Measurements from ENCODE around the gene ETNK1. TPM values are rescaled to one million over a fixed set of nuclear protein-coding genes. Genes with fewer than 3 reads are reported as not detected.
"Not testable (repeated sequence)": the region's sequence is repeated elsewhere in the genome, so short reads cannot be mapped to it uniquely, and the experiment has no call there.

ETNK1 gene
- polyA plus RNA-seq, 6 donors from 2014 or later, result 21.2 to 28.2 (median 25.1) TPM

DNA sequence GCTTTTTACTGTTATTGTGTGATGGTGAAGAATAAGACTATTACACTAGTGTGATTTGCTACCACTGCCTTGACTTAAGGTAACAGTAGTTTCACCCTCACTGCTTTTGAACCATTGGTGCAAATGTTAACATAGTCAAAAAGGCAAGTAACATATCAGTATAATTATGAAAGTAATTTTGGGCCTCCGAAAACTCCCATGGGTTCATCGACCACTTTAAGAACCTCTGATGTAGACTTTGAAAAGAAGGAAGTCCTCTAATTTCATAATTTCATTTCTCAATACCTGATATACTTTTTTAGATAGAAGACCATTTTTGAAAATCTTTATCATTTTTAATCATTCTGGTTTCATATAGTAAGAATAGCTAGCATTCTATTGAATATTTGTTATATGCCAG is 57.7 kb downstream of the ETNK1 start:
- Mint-ChIP-seq H3K9me3 (no peaks in the 10 kb centered on the region), H3K4me3 (no peak overlapping the region), H3K27ac (peak overlapping the region in 2 of 6 donors; percentile 36 to 51), H3K27me3 (no peaks in the 10 kb centered on the region), H3K36me3 (peaks cover 26 to 29% of the 10 kb centered on the region in 2 donors), H3K4me1 (peaks cover 12 to 16% (median 16%) of the 10 kb centered on the region in 3 donors)
- DNase-seq, result no peak
- ATAC-seq (ENCODE audit: low read depth in 2 of 2), result peak in 1 of 2 donors; percentile 35

GRCh38 chr12:22683131-22683530 is 58.2 kb downstream of the ETNK1 start:
- Mint-ChIP-seq H3K4me3 (no peak overlapping the region), H3K36me3 (peaks cover 21 to 25% of the 10 kb centered on the region in 2 donors), H3K27me3 (no peaks in the 10 kb centered on the region), H3K9me3 (no peaks in the 10 kb centered on the region), H3K27ac (peak overlapping the region in 2 of 6 donors; percentile 36 to 51), H3K4me1 (peaks cover 13 to 16% (median 15%) of the 10 kb centered on the region in 3 donors)
- no peak for DNase-seq
- no peak for ATAC-seq (ENCODE audit: low read depth in 2 of 2)

DNA sequence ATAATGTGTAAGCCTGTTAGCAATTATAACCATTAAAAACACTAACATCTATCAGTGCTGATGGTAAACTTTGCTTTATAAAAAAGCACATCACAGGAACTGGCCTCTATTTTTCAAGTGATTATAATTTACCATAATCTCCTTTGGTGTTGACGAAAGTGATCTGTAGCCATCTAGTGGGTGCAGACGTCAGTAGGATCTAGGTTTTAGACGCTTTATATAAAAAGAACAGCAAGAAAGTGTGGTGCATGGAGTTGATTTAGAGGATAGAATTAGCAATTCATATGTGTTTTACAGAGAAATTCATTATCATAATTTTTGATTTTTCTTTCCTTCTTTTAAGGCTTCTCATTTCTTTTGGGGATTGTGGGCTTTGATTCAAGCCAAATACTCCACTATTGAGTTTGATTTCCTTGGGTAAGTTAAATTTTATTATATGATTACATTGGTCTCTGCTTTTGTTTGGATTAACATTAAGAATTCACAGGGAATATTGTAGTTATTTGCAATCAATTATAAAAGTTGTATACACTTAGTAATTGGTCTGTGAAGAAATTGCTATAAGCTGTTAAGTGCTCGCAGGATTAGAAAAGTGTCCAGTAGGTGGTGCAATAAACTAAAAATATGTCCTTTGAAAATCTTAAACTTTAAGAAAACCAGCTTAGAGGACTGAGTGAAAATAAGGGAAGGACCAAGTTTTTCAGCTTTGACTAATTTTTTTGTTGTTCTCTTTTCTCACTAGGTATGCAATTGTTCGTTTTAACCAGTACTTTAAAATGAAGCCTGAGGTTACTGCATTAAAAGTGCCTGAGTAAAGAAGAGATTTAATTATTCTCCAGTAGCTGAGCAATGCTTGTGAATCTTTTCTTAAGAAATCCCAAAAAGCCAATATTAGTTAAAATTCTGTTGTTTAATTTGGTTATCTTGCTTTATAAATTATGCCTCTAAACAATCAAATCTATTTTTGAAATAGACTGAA is 59.5 kb downstream of the ETNK1 start:
- no peak overlapping the region for H3K4me3 Mint-ChIP-seq
- H3K27me3 Mint-ChIP-seq, result no peaks in the 10 kb centered on the region
- peaks cover 13 to 16% (median 15%) of the 10 kb centered on the region in 3 donors for H3K4me1 Mint-ChIP-seq
- no peak overlapping the region for H3K27ac Mint-ChIP-seq
- DNase-seq (no peak), ATAC-seq (ENCODE audit: low read depth in 2 of 2) (peak; percentile 37 to 52)
- H3K36me3 Mint-ChIP-seq, result peaks cover 8 to 12% of the 10 kb centered on the region in 2 donors
- no peaks in the 10 kb centered on the region for H3K9me3 Mint-ChIP-seq

GRCh38 chr12:22686193-22686592 is 61.2 kb downstream of the ETNK1 start:
- Mint-ChIP-seq H3K36me3 (peaks cover 0 to 7% of the 10 kb centered on the region in 2 donors), H3K9me3 (no peaks in the 10 kb centered on the region), H3K4me3 (no peak overlapping the region), H3K27ac (peak overlapping the region in 4 of 6 donors; percentile 1 to 85 (median 27)), H3K27me3 (no peaks in the 10 kb centered on the region), H3K4me1 (peaks cover 13 to 15% (median 14%) of the 10 kb centered on the region in 3 donors)
- no peak for DNase-seq
- ATAC-seq (ENCODE audit: low read depth in 2 of 2), result no peak

DNA sequence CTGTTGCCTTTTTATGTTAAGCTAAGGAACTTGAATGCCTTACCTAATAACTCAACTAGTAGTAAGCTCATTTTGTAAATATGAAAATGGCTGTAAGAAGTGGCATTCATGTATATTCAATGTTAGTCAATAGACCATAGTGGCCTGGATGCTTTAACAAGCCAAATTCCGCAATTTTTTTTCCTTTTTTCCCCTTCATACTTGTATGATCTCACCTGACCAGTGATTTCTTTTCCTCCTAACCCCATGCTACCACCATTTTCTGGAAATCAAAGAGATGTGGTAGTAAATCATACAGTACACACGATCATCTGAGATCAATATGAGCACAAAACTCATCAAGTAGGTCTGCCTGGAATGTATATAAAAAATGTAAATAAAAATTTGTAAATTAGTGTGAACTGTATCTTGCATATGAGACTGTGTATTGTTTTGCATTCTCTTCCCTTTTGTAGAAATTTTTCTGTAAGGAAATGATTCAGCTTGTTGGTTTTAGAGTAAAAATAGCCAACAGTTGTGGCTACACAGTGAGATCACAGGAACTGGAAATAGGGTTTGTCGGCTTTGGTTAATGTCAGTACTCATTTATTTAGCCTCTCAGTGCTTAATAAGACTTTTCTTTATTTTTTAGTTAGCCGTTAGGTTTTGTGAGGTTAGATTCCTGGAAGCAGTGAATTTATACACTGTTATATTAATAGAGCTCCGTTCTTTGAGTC is 62.5 kb downstream of the ETNK1 start:
- Mint-ChIP-seq H3K9me3 (peaks cover 0 to 4% (median 0%) of the 10 kb centered on the region in 7 donors), H3K27me3 (no peaks in the 10 kb centered on the region), H3K36me3 (peaks cover 0 to 10% of the 10 kb centered on the region in 2 donors), H3K27ac (peak overlapping the region in 2 of 6 donors; percentile 25 to 71), H3K4me3 (peak overlapping the region in 2 of 8 donors; percentile 6 to 45), H3K4me1 (peaks cover 15 to 17% (median 17%) of the 10 kb centered on the region in 3 donors)
- peak; percentile 42 to 65 for ATAC-seq (ENCODE audit: low read depth in 2 of 2)
- no peak for DNase-seq

- Mint-ChIP-seq H3K27ac (no peak overlapping the region), H3K27me3 (no peaks in the 10 kb centered on the region), H3K4me3 (no peak overlapping the region), H3K9me3 (peaks cover 3 to 10% (median 7%) of the 10 kb centered on the region in 7 donors), H3K4me1 (peaks cover 13 to 17% (median 17%) of the 10 kb centered on the region in 3 donors), H3K36me3 (peaks cover 0 to 10% of the 10 kb centered on the region in 2 donors)
- DNase-seq, result no peak
- ATAC-seq (ENCODE audit: low read depth in 2 of 2), result no peak
Measured at GRCh38 chr12:22689876-22690275, 64.9 kb downstream of the ETNK1 start.

- Mint-ChIP-seq H3K36me3 (peaks cover 9 to 19% of the 10 kb centered on the region in 2 donors), H3K4me1 (peaks cover 13 to 17% (median 17%) of the 10 kb centered on the region in 3 donors), H3K27me3 (no peaks in the 10 kb centered on the region), H3K27ac (peak overlapping the region in 3 of 6 donors; percentile 1 to 75 (median 24)), H3K9me3 (peaks cover 6 to 25% (median 18%) of the 10 kb centered on the region in 7 donors), H3K4me3 (no peak overlapping the region)
- ATAC-seq (ENCODE audit: low read depth in 2 of 2), result peak in 1 of 2 donors; percentile 21
- no peak for DNase-seq
Measured at GRCh38 chr12:22691319-22691718, 66.3 kb downstream of the ETNK1 start.

- H3K27me3 Mint-ChIP-seq; ATAC-seq (ENCODE audit: low read depth in 2 of 2); H3K4me3 Mint-ChIP-seq; DNase-seq; H3K4me1 Mint-ChIP-seq: not testable (repeated sequence)
- peaks cover 7 to 32% (median 22%) of the 10 kb centered on the region in 7 donors for H3K9me3 Mint-ChIP-seq
- H3K27ac Mint-ChIP-seq, result peak overlapping the region in 1 of 6 donors; percentile 29
- peaks cover 9 to 16% of the 10 kb centered on the region in 2 donors for H3K36me3 Mint-ChIP-seq
Measured at GRCh38 chr12:22692467-22692866, 67.5 kb downstream of the ETNK1 start.

GRCh38 chr12:22692964-22693555 is 68.1 kb downstream of the ETNK1 start:
- no peak for DNase-seq
- no peak overlapping the region for H3K27ac Mint-ChIP-seq
- peaks cover 0 to 5% (median 4%) of the 10 kb centered on the region in 3 donors for H3K4me1 Mint-ChIP-seq
- no peak for ATAC-seq (ENCODE audit: low read depth in 2 of 2)
- H3K4me3 Mint-ChIP-seq, result no peak overlapping the region
- H3K27me3 Mint-ChIP-seq, result no peaks in the 10 kb centered on the region
- H3K36me3 Mint-ChIP-seq, result peaks cover 9 to 16% of the 10 kb centered on the region in 2 donors
- H3K9me3 Mint-ChIP-seq, result peaks cover 7 to 32% (median 22%) of the 10 kb centered on the region in 7 donors

GRCh38 chr12:22698576-22698975 is 73.6 kb downstream of the ETNK1 start:
- ATAC-seq (ENCODE audit: low read depth in 2 of 2) (no peak), DNase-seq (no peak)
- Mint-ChIP-seq H3K4me3 (no peak overlapping the region), H3K9me3 (peaks cover 7 to 26% (median 21%) of the 10 kb centered on the region in 7 donors), H3K27me3 (no peaks in the 10 kb centered on the region), H3K27ac (peak overlapping the region in 1 of 6 donors; percentile 18), H3K4me1 (no peaks in the 10 kb centered on the region), H3K36me3 (peaks cover 9 to 12% of the 10 kb centered on the region in 2 donors)

GRCh38 chr12:22699705-22700104 is 74.7 kb downstream of the ETNK1 start:
- ATAC-seq (ENCODE audit: low read depth in 2 of 2); DNase-seq; H3K4me3 Mint-ChIP-seq; H3K4me1 Mint-ChIP-seq; H3K27me3 Mint-ChIP-seq; H3K27ac Mint-ChIP-seq: not testable (repeated sequence)
- peaks cover 2 to 22% (median 17%) of the 10 kb centered on the region in 7 donors for H3K9me3 Mint-ChIP-seq
- peaks cover 9 to 12% of the 10 kb centered on the region in 2 donors for H3K36me3 Mint-ChIP-seq

GRCh38 chr12:22700106-22700505 is 75.1 kb downstream of the ETNK1 start:
- H3K9me3 Mint-ChIP-seq, result peaks cover 0 to 20% (median 16%) of the 10 kb centered on the region in 7 donors
- H3K27me3 Mint-ChIP-seq, result no peaks in the 10 kb centered on the region
- H3K36me3 Mint-ChIP-seq, result peaks cover 9 to 12% of the 10 kb centered on the region in 2 donors
- ATAC-seq (ENCODE audit: low read depth in 2 of 2), result no peak
- H3K4me1 Mint-ChIP-seq, result no peaks in the 10 kb centered on the region
- H3K27ac Mint-ChIP-seq, result no peak overlapping the region
- DNase-seq, result no peak
- H3K4me3 Mint-ChIP-seq, result no peak overlapping the region
